HEK293 (cell line): Measurements from ENCODE around the gene TBC1D22A.

Experiments
- CTCF ChIA-PET: fragments of 350-600 bp; formaldehyde crosslinking; extraction: SDS; loops from one replicate; lab custom pipeline; 2021; ENCODE audit warnings: antibody characterized with exemption; lab: Yijun Ruan, JAX
- POLR2A ChIA-PET: fragments of 300-600 bp; formaldehyde crosslinking; extraction: SDS; loops from one replicate; lab custom pipeline; 2020; ENCODE audit warnings: antibody characterized with exemption, inconsistent platforms; lab: Yijun Ruan, JAX
- H3K27ac ChIP-seq: fragments of 200-500 bp; sonication (Bioruptor generic); 2 replicates; pipeline ENCODE4 v1.5.1; 2014; ENCODE audit warnings: low read depth, low read length, control low read depth, inconsistent platforms; ENCODE audit errors: extremely low read depth
- H3K36me3 ChIP-seq, 2 experiments: fragments of 200-500 bp in 1 of 2; sonication (Bioruptor generic) in 1 of 2; 1 replicate in 1 of 2; 2 replicates in 1 of 2; pipeline ENCODE4 v1.5.1; 2014 to 2017; ENCODE audit warnings: inconsistent platforms in 2 of 2, low read length in 2 of 2; ENCODE audit not compliant: control insufficient read depth in 2 of 2, insufficient read depth in 1 of 2
- H3K4me1 ChIP-seq: fragments of 200-500 bp; sonication (Bioruptor generic); 2 replicates; pipeline ENCODE4 v1.5.1; 2014; ENCODE audit warnings: mild to moderate bottlenecking, low read length, inconsistent platforms; ENCODE audit not compliant: control insufficient read depth, insufficient read depth
- H3K4me3 ChIP-seq: 2 replicates; pipeline ENCODE4 v1.5.1; 2011; ENCODE audit warnings: low read depth, mild to moderate bottlenecking, control low read depth, low read length, moderate library complexity
- H3K9me3 ChIP-seq: fragments of 200-500 bp; sonication (Bioruptor generic); 2 replicates; pipeline ENCODE4 v1.5.1; 2014; ENCODE audit warnings: low read depth, low read length, inconsistent platforms; ENCODE audit not compliant: control insufficient read depth, insufficient read depth
- GLIS1 ChIP-seq: fragments of 450-650 bp; formaldehyde crosslinking; IDR thresholded peaks from 2 replicates; pipeline ENCODE4 v1.5.1; 2016; ENCODE audit warnings: missing biosample characterization, missing genetic modification characterization
- HOXC10 ChIP-seq: sonication (generic); formaldehyde crosslinking; IDR thresholded peaks from 2 replicates; pipeline ENCODE4 v1.8.1; 2023; ENCODE audit warnings: mild to moderate bottlenecking, missing genetic modification reagents
- MEIS1 ChIP-seq: sonication (generic); formaldehyde crosslinking; IDR thresholded peaks from 2 replicates; pipeline ENCODE4 v1.8.1; 2022; ENCODE audit warnings: missing genetic modification reagents, mild to moderate bottlenecking, borderline replicate concordance
- OVOL3 ChIP-seq: fragments of 450-650 bp; formaldehyde crosslinking; IDR thresholded peaks from 2 replicates; pipeline ENCODE4 v1.5.1; 2016; ENCODE audit warnings: missing biosample characterization, missing genetic modification characterization
- PRDM1 ChIP-seq: fragments of 450-650 bp; formaldehyde crosslinking; IDR thresholded peaks from 2 replicates; pipeline ENCODE4; 2016; ENCODE audit warnings: missing biosample characterization, missing genetic modification characterization
- RBAK ChIP-seq: fragments of 450-650 bp; formaldehyde crosslinking; IDR thresholded peaks from 2 replicates; pipeline ENCODE4 v1.5.1; 2016; ENCODE audit warnings: missing biosample characterization, missing genetic modification characterization
- SCRT2 ChIP-seq: fragments of 450-650 bp; formaldehyde crosslinking; IDR thresholded peaks from 2 replicates; pipeline ENCODE4 v1.5.1; 2016; ENCODE audit warnings: missing biosample characterization, missing genetic modification characterization
- YY1 ChIP-seq: fragments of 450-650 bp; formaldehyde crosslinking; IDR thresholded peaks from 2 replicates; pipeline ENCODE4 v1.5.1; 2018; ENCODE audit warnings: missing biosample characterization, missing genetic modification characterization
- ZFP69B ChIP-seq: fragments of 450-650 bp; formaldehyde crosslinking; IDR thresholded peaks from 2 replicates; pipeline ENCODE4 v1.5.1; 2016; ENCODE audit warnings: missing biosample characterization, missing genetic modification characterization
- ZNF23 ChIP-seq: fragments of 450-650 bp; formaldehyde crosslinking; IDR thresholded peaks from 2 replicates; pipeline ENCODE4 v1.5.1; 2016; ENCODE audit warnings: missing biosample characterization, missing genetic modification characterization, borderline replicate concordance
- ZNF561 ChIP-seq: fragments of 450-650 bp; IDR thresholded peaks from 2 replicates; pipeline ENCODE4 v1.5.1; 2018; ENCODE audit warnings: missing biosample characterization, missing genetic modification characterization, borderline replicate concordance
- ZNF664 ChIP-seq: fragments of 450-650 bp; formaldehyde crosslinking; IDR thresholded peaks from 2 replicates; pipeline ENCODE4 v1.5.1; 2016; ENCODE audit warnings: missing biosample characterization, missing genetic modification characterization
- ZNF701 ChIP-seq: fragments of 450-650 bp; formaldehyde crosslinking; IDR thresholded peaks from 2 replicates; pipeline ENCODE4 v1.5.1; 2016; ENCODE audit warnings: missing biosample characterization, missing genetic modification characterization
- ZSCAN16 ChIP-seq: fragments of 450-650 bp; formaldehyde crosslinking; IDR thresholded peaks from 2 replicates; pipeline ENCODE4 v1.5.1; 2016; ENCODE audit warnings: missing biosample characterization, missing genetic modification characterization
- ZSCAN30 ChIP-seq: fragments of 450-650 bp; IDR thresholded peaks from 2 replicates; pipeline ENCODE4 v1.5.1; 2018; ENCODE audit warnings: missing biosample characterization, mild to moderate bottlenecking, missing genetic modification characterization, moderate library complexity
- ZXDB ChIP-seq: fragments of 450-650 bp; formaldehyde crosslinking; IDR thresholded peaks from 2 replicates; pipeline ENCODE4 v1.5.1; 2016; ENCODE audit warnings: missing biosample characterization, missing genetic modification characterization
- TF ChIP-seq, protein P1 (sequence below): fragments of 450-650 bp; formaldehyde crosslinking; IDR thresholded peaks from 2 replicates; pipeline ENCODE4 v1.5.1; 2017; ENCODE audit warnings: missing biosample characterization, missing genetic modification characterization
- TF ChIP-seq, protein P2 (sequence below): fragments of 450-650 bp; formaldehyde crosslinking; IDR thresholded peaks from 2 replicates; pipeline ENCODE4 v1.5.1; 2016; ENCODE audit warnings: missing biosample characterization, missing genetic modification characterization
- TF ChIP-seq, protein P3 (sequence below): fragments of 450-650 bp; formaldehyde crosslinking; IDR thresholded peaks from 2 replicates; pipeline ENCODE4 v1.5.1; 2016; ENCODE audit warnings: missing biosample characterization, missing genetic modification characterization, borderline replicate concordance
- TF ChIP-seq, protein P4 (sequence below): fragments of 450-650 bp; formaldehyde crosslinking; IDR thresholded peaks from 2 replicates; pipeline ENCODE4 v1.5.1; 2016; ENCODE audit warnings: missing biosample characterization, missing genetic modification characterization, borderline replicate concordance
- TF ChIP-seq, protein P5 (sequence below): fragments of 450-650 bp; formaldehyde crosslinking; IDR thresholded peaks from 2 replicates; pipeline ENCODE4 v1.5.1; 2016; ENCODE audit warnings: missing biosample characterization, missing genetic modification characterization

TBC1D22A gene

DNA sequence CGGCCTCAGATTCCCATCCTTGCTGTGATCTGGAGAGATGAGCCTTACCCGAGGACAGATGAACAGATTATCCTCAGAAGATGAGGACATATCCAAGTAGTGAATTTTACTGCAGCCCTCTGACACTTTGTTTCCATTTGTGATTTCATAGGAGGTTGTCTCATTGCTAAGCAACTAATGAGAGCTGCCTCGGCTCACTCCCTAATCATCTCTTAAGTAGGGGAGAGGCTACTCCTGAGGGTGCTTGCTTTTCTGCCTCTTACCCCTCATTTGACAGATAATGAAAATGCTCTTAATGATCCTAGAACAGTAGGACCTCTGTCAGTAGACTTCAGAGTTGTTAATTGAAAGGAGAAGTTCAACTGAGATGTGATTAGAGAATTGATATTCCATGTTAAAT lies 150.9 kb downstream of the TBC1D22A start:
- Histone ChIP-seq H3K9me3 (no peaks in the 10 kb centered on the region), H3K4me1 (no peaks in the 10 kb centered on the region), H3K4me3 (no peak overlapping the region), H3K27ac (no peak overlapping the region), H3K36me3 (peaks cover 5 to 20% of the 10 kb centered on the region in 2 experiments; a peak in 2 of 3 replicates)
- CTCF ChIA-PET: interaction anchor here (0.6 kb wide), 1 partner anchor 93 kb away, joined by 3 read pairs; no protein-coding TSS in a partner anchor
- TF ChIP-seq, protein P1, sequence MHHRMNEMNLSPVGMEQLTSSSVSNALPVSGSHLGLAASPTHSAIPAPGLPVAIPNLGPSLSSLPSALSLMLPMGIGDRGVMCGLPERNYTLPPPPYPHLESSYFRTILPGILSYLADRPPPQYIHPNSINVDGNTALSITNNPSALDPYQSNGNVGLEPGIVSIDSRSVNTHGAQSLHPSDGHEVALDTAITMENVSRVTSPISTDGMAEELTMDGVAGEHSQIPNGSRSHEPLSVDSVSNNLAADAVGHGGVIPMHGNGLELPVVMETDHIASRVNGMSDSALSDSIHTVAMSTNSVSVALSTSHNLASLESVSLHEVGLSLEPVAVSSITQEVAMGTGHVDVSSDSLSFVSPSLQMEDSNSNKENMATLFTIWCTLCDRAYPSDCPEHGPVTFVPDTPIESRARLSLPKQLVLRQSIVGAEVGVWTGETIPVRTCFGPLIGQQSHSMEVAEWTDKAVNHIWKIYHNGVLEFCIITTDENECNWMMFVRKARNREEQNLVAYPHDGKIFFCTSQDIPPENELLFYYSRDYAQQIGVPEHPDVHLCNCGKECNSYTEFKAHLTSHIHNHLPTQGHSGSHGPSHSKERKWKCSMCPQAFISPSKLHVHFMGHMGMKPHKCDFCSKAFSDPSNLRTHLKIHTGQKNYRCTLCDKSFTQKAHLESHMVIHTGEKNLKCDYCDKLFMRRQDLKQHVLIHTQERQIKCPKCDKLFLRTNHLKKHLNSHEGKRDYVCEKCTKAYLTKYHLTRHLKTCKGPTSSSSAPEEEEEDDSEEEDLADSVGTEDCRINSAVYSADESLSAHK (tag by site-specific recombination): no peak
- TF ChIP-seq RBAK (tag by site-specific recombination) (no peak), ZSCAN30 (tag by site-specific recombination) (no peak), HOXC10 (CRISPR knock-in tag) (no peak), MEIS1 (no peak), ZNF664 (tag by site-specific recombination) (no peak), ZXDB (tag by site-specific recombination) (no peak), ZNF23 (no peak), YY1 (tag by site-specific recombination) (no peak), ZNF701 (tag by site-specific recombination) (no peak), GLIS1 (tag by site-specific recombination) (no peak)
- TF ChIP-seq, protein P2, sequence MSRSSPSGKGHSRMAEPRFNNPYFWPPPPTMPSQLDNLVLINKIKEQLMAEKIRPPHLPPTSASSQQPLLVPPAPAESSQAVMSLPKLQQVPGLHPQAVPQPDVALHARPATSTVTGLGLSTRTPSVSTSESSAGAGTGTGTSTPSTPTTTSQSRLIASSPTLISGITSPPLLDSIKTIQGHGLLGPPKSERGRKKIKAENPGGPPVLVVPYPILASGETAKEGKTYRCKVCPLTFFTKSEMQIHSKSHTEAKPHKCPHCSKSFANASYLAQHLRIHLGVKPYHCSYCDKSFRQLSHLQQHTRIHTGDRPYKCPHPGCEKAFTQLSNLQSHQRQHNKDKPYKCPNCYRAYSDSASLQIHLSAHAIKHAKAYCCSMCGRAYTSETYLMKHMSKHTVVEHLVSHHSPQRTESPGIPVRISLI (tag by site-specific recombination): no peak
- TF ChIP-seq, protein P3, sequence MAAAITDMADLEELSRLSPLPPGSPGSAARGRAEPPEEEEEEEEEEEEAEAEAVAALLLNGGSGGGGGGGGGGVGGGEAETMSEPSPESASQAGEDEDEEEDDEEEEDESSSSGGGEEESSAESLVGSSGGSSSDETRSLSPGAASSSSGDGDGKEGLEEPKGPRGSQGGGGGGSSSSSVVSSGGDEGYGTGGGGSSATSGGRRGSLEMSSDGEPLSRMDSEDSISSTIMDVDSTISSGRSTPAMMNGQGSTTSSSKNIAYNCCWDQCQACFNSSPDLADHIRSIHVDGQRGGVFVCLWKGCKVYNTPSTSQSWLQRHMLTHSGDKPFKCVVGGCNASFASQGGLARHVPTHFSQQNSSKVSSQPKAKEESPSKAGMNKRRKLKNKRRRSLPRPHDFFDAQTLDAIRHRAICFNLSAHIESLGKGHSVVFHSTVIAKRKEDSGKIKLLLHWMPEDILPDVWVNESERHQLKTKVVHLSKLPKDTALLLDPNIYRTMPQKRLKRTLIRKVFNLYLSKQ (tag by site-specific recombination): no peak
- TF ChIP-seq, protein P4, sequence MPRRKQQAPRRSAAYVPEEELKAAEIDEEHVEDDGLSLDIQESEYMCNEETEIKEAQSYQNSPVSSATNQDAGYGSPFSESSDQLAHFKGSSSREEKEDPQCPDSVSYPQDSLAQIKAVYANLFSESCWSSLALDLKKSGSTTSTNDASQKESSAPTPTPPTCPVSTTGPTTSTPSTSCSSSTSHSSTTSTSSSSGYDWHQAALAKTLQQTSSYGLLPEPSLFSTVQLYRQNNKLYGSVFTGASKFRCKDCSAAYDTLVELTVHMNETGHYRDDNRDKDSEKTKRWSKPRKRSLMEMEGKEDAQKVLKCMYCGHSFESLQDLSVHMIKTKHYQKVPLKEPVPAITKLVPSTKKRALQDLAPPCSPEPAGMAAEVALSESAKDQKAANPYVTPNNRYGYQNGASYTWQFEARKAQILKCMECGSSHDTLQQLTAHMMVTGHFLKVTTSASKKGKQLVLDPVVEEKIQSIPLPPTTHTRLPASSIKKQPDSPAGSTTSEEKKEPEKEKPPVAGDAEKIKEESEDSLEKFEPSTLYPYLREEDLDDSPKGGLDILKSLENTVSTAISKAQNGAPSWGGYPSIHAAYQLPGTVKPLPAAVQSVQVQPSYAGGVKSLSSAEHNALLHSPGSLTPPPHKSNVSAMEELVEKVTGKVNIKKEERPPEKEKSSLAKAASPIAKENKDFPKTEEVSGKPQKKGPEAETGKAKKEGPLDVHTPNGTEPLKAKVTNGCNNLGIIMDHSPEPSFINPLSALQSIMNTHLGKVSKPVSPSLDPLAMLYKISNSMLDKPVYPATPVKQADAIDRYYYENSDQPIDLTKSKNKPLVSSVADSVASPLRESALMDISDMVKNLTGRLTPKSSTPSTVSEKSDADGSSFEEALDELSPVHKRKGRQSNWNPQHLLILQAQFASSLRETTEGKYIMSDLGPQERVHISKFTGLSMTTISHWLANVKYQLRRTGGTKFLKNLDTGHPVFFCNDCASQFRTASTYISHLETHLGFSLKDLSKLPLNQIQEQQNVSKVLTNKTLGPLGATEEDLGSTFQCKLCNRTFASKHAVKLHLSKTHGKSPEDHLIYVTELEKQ: no peak
- POLR2A ChIA-PET: no interaction called here

DNA sequence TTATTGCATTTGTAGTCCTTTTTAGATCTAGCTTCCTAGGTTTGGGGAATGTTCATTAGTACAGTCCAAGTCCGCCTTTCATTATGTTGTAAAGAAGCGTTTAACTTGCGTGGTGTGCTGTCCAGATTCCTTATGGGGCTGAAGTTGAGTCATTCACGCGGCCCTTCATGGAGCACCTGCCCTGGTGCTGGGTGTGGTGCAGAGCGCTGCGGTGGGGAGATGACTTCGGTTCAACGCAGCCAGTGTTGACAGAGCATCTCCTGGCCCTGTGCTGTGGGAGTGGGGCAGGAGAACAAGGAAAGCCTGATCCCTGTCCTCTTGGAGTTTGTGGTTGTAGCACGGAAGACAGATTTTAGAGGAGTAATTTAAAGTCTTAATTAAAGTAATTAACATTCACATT lies 152.0 kb downstream of the TBC1D22A start:
- no peak overlapping the region for H3K27ac ChIP-seq
- H3K36me3 ChIP-seq: peaks cover 5 to 28% of the 10 kb centered on the region in 2 experiments; a peak in 2 of 3 replicates
- CTCF ChIA-PET: no interaction called here
- H3K9me3 ChIP-seq: no peaks in the 10 kb centered on the region
- H3K4me3 ChIP-seq: no peak overlapping the region
- TF ChIP-seq, protein P5, sequence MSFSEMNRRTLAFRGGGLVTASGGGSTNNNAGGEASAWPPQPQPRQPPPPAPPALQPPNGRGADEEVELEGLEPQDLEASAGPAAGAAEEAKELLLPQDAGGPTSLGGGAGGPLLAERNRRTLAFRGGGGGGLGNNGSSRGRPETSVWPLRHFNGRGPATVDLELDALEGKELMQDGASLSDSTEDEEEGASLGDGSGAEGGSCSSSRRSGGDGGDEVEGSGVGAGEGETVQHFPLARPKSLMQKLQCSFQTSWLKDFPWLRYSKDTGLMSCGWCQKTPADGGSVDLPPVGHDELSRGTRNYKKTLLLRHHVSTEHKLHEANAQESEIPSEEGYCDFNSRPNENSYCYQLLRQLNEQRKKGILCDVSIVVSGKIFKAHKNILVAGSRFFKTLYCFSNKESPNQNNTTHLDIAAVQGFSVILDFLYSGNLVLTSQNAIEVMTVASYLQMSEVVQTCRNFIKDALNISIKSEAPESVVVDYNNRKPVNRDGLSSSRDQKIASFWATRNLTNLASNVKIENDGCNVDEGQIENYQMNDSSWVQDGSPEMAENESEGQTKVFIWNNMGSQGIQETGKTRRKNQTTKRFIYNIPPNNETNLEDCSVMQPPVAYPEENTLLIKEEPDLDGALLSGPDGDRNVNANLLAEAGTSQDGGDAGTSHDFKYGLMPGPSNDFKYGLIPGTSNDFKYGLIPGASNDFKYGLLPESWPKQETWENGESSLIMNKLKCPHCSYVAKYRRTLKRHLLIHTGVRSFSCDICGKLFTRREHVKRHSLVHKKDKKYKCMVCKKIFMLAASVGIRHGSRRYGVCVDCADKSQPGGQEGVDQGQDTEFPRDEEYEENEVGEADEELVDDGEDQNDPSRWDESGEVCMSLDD: no peak
- TF ChIP-seq PRDM1 (tag by site-specific recombination) (no peak), ZSCAN16 (tag by site-specific recombination) (no peak), ZNF561 (tag by site-specific recombination) (no peak), OVOL3 (tag by site-specific recombination) (no peak), SCRT2 (tag by site-specific recombination) (no peak), ZFP69B (no peak)
- POLR2A ChIA-PET: no interaction called here
- H3K4me1 ChIP-seq: no peaks in the 10 kb centered on the region
